Astrocyte (in vitro differentiated cells and primary cell): Measurements from ENCODE around the gene FRMD8. TPM values are rescaled to one million over a fixed set of nuclear protein-coding genes. Genes with fewer than 3 reads are reported as not detected.

Experiments used
- DNase-seq: peaks from one replicate; pipeline ENCODE4 v3.0.0-alpha.2; 2010; ENCODE audit warnings: low read depth
- FAIRE-seq: peaks from 2 replicates; lab custom pipeline; 2011; peaks lifted over from hg19 to GRCh38; lab: Jason Lieb, UNC
- H2AFZ ChIP-seq: 2 replicates; pipeline ENCODE4 v1.6.0; 2012; ENCODE audit warnings: low read depth, low read length, inconsistent platforms
- H3K27ac ChIP-seq: 2 replicates; pipeline ENCODE4 v1.5.1; 2011; ENCODE audit warnings: low read depth, low read length, inconsistent platforms
- H3K27me3 ChIP-seq: 2 replicates; pipeline ENCODE4 v1.6.0; 2011; ENCODE audit warnings: low read length, inconsistent platforms; ENCODE audit not compliant: insufficient read depth
- H3K36me3 ChIP-seq: 2 replicates; pipeline ENCODE4 v1.5.1; 2011; ENCODE audit warnings: low read length, inconsistent platforms; ENCODE audit not compliant: insufficient read depth
- H3K4me1 ChIP-seq: 2 replicates; pipeline ENCODE4 v1.5.1; 2011; ENCODE audit warnings: low read length, inconsistent platforms; ENCODE audit not compliant: insufficient read depth
- H3K4me2 ChIP-seq: 2 replicates; pipeline ENCODE4 v1.6.0; 2012; ENCODE audit warnings: low read length, inconsistent platforms
- H3K4me3 ChIP-seq: 2 replicates; pipeline ENCODE4 v1.5.1; 2011; ENCODE audit warnings: low read depth, mild to moderate bottlenecking, low read length, inconsistent platforms; ENCODE audit not compliant: insufficient read depth
- H3K79me2 ChIP-seq: 2 replicates; pipeline ENCODE4 v1.6.0; 2012; ENCODE audit warnings: mild to moderate bottlenecking, low read length, inconsistent platforms; ENCODE audit not compliant: insufficient read depth
- H3K9ac ChIP-seq: 2 replicates; pipeline ENCODE4 v1.6.0; 2012; ENCODE audit warnings: mild to moderate bottlenecking, low read length, inconsistent platforms
- H3K9me3 ChIP-seq: 2 replicates; pipeline ENCODE4 v1.5.1; 2012; ENCODE audit warnings: low read depth, mild to moderate bottlenecking, low read length, inconsistent platforms; ENCODE audit not compliant: insufficient read depth
- H4K20me1 ChIP-seq: 2 replicates; pipeline ENCODE4 v1.6.0; 2012; ENCODE audit warnings: low read length, inconsistent platforms; ENCODE audit not compliant: insufficient read depth
- H3K27ac Mint-ChIP-seq: one replicate; pipeline ENCODE4 v1.8.0; 2021; ENCODE audit warnings: mild to moderate bottlenecking, mixed read lengths; ENCODE audit not compliant: unreplicated experiment
- H3K27me3 Mint-ChIP-seq: one replicate; pipeline ENCODE4 v1.8.0; 2021; ENCODE audit warnings: low read depth, mixed read lengths; ENCODE audit not compliant: unreplicated experiment
- H3K36me3 Mint-ChIP-seq: one replicate; pipeline ENCODE4 v1.8.0; 2021; ENCODE audit warnings: low read depth, mixed read lengths; ENCODE audit not compliant: unreplicated experiment
- H3K4me1 Mint-ChIP-seq: one replicate; pipeline ENCODE4 v1.8.0; 2021; ENCODE audit warnings: low read depth, mixed read lengths; ENCODE audit not compliant: unreplicated experiment
- H3K4me3 Mint-ChIP-seq: one replicate; pipeline ENCODE4 v1.8.0; 2021; ENCODE audit warnings: mild to moderate bottlenecking, moderate library complexity, mixed read lengths; ENCODE audit not compliant: unreplicated experiment
- H3K9me3 Mint-ChIP-seq: one replicate; pipeline ENCODE4 v1.8.0; 2021; ENCODE audit warnings: mild to moderate bottlenecking, mixed read lengths; ENCODE audit not compliant: unreplicated experiment
- CTCF ChIP-seq: IDR thresholded peaks from 2 replicates; pipeline ENCODE4 v1.5.1; 2011; ENCODE audit warnings: low read depth, mild to moderate bottlenecking, inconsistent platforms, low read length, moderate library complexity; ENCODE audit not compliant: insufficient read depth
- EZH2 ChIP-seq: IDR thresholded peaks from 2 replicates; pipeline ENCODE4 v1.6.1; 2012; ENCODE audit warnings: mild to moderate bottlenecking, low read length, inconsistent platforms; ENCODE audit not compliant: insufficient read depth
- total RNA-seq: library from RNA; stranded (reverse); gene quantifications from 2 replicates; pipeline ENCODE4 v1.2.1, GENCODE V29; 2021

The FRMD8 gene
- total RNA-seq, 1 donor from 2014 or later: 61.2 TPM

- H3K36me3 ChIP-seq: peaks cover 6% of the 10 kb centered on the region
Measured at GRCh38 chr11:65394125-65394536, 7.7 kb downstream of the FRMD8 start.

DNA sequence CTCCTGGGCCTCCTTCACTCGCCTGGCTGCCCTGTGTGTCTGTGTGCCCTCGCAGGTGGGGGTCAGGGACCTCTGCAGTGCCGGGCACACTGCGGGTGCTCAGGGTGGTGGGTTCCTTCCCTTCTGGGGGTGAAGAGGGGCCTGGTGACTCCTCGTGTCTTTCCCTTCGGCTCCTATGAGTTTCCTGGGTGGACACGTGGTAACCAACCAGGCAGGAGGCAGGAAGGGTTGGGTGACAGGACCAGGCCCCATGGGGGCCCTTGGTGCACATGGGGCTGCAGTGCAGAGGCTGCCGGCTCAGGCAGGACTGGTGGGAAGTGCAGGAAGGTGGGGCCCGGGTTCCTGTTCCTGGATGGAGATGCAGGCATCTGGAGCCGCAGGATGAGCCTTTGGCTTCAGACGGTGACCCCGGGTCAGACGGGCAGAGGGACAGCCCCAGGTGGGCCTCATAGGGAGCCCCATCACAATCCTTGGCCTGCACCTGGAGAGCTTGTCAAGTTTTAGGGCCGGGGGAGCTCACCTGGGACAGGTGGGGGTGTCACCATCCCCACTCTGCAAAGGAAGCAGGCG, 9.6 kb downstream of the FRMD8 start:
- no peak overlapping the region for H3K27ac ChIP-seq
- H4K20me1 ChIP-seq: peaks cover 55% of the 10 kb centered on the region
- H3K9me3 ChIP-seq: no peaks in the 10 kb centered on the region
- no peaks in the 10 kb centered on the region for H3K27me3 Mint-ChIP-seq
- H3K4me3 Mint-ChIP-seq: no peak overlapping the region
- H3K9me3 Mint-ChIP-seq: no peaks in the 10 kb centered on the region
- peaks cover 2% of the 10 kb centered on the region for H3K4me1 ChIP-seq
- no peak overlapping the region for H2AFZ ChIP-seq
- H3K79me2 ChIP-seq: peaks cover 43% of the 10 kb centered on the region
- H3K4me3 ChIP-seq: no peak overlapping the region
- peaks cover 8% of the 10 kb centered on the region for H3K36me3 ChIP-seq
- TF ChIP-seq CTCF (no peak), EZH2 (no peak)
- H3K27ac Mint-ChIP-seq: no peak overlapping the region
- no peak for FAIRE-seq
- no peaks in the 10 kb centered on the region for H3K27me3 ChIP-seq
- no peak overlapping the region for H3K9ac ChIP-seq
- peaks cover 9% of the 10 kb centered on the region for H3K4me1 Mint-ChIP-seq
- H3K36me3 Mint-ChIP-seq: peaks cover 22% of the 10 kb centered on the region
- H3K4me2 ChIP-seq: no peak overlapping the region
- DNase-seq: no peak

More at GRCh38 chr11:65394125-65394536, 7.7 kb downstream of the FRMD8 start:
- no peak overlapping the region for H3K4me3 ChIP-seq
- Mint-ChIP-seq H3K4me3 (no peak overlapping the region), H3K27me3 (no peaks in the 10 kb centered on the region), H3K27ac (no peak overlapping the region), H3K9me3 (no peaks in the 10 kb centered on the region), H3K36me3 (peaks cover 29% of the 10 kb centered on the region), H3K4me1 (peaks cover 26% of the 10 kb centered on the region)
- FAIRE-seq (no peak), DNase-seq (no peak)
- H3K9ac ChIP-seq: no peak overlapping the region
- no peak overlapping the region for H2AFZ ChIP-seq
- no peak for TF ChIP-seq CTCF
- no peak for TF ChIP-seq EZH2
- no peaks in the 10 kb centered on the region for H3K27me3 ChIP-seq
- no peak overlapping the region for H3K27ac ChIP-seq
- H4K20me1 ChIP-seq: peaks cover 57% of the 10 kb centered on the region
- H3K4me1 ChIP-seq: peaks cover 21% of the 10 kb centered on the region
- no peaks in the 10 kb centered on the region for H3K9me3 ChIP-seq
- H3K79me2 ChIP-seq: peaks cover 57% of the 10 kb centered on the region
- H3K4me2 ChIP-seq: no peak overlapping the region
